DMS153 (cell line): ENCODE results near the gene ARL15.
"Not testable (repeated sequence)": the region's sequence is repeated elsewhere in the genome, so short reads cannot be mapped to it uniquely, and the experiment has no call there.

Experiments
- DNase-seq: peaks from one replicate; lab custom pipeline; 2025; lab: John Stamatoyannopoulos, UW

The ARL15 gene

DNA sequence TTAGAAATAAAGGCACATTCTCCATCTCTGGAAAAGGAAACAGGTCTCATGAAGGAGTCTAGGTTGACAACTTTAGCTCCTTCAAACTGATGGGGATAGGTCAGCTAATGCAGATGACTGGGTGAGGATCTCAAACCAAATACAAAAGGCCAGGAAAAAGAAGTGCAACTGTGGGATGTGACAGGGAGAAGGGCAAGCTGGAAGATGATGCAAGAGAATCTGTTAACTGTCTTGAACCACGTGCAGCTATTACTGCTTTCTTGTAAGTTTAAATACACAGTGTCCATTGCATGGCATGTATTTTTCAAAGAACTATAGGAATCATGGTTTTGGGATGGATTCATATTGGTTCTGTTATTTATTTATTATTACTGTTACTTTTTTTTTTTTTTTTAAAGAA is 418.1 kb downstream of the ARL15 start:
- DNase-seq, result no peak

DNA sequence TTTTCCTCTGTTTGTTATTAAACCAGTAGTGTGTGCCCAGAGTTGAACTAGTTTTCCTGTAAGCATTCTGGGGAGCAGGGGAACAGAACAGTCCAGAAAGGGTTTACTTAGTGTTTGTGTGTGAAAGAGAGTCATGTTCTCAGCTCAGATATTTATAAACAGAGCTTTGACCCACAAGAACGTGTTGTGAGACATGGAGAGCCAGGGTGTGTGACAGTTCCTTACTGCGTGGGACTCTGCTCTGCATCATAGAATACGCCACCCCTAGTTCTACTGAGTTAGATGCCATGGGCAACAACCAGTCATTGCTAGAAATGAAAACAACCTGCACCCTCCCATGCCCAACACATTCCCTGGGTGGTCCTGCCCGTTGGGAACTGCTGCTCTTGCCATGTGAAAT is 419.2 kb downstream of the ARL15 start:
- DNase-seq, result no peak

DNA sequence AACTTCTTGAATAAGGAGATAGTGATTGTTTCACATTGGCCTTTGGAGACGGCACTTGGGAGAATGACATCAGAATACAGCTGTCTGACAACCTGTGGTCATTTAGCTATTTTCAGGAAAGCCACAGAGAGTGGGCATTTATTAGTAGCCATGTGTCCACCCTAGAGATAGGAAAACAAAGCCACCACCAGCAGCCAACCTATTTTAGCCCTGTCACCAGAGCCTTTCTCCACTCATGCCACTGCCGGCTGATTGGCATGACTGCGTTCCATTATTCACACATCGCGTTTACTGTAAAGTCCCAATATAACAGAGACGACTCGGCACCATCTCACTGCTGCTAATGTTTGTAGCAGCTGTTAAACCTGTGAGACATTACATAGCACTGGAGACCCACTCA is 419.9 kb downstream of the ARL15 start:
- no peak for DNase-seq

DNA sequence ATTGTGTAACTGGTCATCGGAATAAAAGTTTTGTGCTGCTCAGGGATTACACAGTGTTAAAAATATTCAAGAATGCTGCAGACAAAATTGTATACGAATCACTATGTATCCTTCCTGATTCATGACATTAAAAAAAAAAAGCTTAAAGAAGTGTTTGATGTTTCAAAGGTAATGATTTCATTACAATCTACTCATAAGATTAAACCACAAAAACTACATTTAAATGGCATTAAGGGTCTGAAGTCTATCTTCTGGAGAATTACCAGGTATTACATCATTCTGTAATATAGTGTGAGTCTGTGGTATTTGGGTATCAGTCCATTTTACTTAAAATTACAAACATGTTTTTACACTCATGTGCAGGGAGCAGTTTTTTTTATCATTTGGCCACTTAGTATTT is 425.5 kb downstream of the ARL15 start:
- DNase-seq, result no peak

DNA sequence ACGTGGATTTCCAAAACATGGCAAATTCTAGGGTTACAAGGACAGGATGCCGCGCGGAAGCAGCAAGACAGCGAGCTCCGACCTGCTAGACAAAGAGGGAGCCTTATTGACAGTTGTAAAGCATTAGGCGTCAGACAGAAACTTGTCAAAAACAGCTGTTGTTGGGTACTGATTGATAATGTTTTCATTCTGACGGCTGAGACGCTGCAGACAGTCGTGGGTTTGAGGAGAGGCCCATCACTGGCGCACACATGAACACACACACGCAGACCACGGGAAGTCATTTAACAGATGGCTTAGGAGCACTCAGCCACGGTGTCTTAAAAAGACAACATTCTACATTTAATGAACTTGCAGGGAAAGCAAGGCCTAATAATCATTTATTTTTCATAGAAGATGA is 426.0 kb downstream of the ARL15 start:
- DNase-seq, result no peak

DNA sequence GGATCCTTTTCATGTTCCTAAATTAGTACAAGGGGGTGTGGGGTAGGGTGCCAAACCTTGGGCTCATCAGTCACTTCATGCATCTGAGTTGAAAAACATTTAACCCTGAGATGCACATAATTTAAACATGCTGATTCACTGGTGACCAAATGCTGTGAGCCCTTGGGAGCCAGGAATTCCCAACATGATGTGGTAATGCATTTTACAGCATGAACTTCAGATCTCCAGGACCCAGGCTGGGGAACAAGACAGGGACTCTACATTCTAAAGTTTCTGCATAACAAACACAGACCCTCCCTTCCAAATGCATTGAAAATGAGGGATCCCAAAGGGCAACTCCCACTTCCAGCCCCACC is 427.7 kb downstream of the ARL15 start:
- DNase-seq, result no peak

DNA sequence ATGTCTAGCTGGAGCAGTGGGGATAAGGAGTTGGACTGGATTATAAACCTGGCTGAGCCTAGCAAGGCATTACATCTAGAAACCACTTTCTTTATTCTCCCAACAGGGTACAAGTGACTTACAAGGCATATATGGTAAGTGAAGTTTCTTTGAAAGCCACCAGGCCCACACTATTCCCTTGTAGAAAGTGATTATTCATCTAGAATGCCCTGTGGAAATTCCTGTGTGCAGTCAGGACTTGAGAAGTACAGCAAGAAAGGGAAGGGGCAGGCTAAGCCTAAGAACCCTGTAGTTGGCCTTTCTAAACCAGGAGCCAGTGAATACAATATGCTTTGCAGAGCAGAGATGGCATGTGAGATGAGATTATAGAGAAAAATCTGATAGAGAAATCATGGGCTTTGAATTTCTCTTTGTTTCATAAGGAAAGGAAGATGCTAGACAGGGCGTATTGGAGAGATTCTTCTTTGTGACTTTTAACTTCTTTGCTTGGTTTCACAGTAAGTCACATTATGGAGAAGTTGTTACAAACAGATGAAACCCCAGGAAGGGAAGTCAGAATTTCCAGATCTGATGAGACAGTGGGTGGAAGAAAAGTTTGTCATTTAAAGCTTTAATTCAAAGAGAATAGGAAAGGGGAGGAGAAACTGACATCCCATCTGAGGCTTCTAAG is 428.2 kb downstream of the ARL15 start:
- no peak for DNase-seq

DNA sequence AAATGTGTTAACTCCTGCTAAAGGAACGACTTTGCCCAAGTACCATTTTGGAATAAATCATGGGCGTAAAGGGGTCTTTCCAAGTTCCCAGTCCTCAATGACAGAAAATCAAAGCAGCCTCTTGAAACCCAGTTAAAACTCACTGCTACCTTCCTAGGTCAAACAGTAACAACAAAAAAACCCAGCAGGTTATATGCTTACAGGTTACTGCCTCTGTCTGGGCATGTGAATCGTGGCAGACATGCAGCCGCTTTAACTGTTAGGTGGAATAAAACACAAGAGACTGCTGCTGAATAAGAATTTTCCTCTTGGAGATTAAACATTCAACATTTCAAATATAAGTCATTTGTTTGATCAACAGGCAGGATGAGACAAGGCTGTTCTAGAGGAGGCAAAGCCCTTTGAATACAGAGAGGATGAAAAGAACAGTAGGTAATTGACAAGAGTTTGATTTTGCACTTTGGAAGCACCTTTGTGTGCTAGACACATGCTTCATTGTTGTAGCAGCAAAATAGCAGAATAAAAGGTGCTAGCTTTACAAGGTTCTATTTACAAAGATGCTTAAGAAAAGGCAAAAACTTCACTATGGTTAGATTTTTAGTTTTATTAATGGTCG is 430.6 kb downstream of the ARL15 start:
- DNase-seq, result peak; percentile 2

DNA sequence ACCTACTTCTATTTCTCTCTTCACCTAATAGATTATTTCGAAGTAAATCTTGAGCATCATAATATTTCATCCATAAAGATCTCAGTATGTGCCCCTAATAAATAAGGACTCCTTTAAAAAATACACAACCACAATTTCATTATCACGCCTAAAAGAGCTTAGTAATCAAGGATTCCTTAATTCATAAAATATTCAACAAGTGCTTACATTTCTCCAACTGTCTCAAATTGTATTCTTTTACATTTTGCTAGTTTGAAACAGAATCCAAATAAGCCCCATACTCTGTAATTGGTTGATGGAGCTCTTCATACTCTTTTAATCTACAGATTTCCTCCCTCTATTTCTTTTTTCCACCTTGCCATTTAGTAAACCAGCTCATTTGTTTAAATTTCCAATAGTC is 432.4 kb downstream of the ARL15 start:
- DNase-seq, result no peak

DNA sequence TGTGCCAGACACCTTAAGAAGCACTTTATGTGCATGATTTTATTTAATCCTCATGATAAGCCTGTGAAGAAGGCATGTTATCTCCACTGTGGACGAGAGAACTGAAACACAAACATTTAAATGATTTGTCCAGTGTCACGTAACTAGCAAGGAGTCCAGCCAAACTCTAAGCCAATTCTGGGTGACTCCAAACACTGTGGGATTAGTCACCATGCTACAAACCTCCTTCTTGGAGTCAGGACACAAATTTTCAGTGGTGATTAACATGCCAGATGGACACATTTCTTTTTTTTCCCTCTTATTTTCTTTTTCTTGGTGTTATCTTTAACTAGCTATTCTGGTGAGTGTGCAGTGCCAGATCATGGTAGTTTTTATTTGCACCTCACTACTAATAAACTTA is 433.1 kb downstream of the ARL15 start:
- DNase-seq, result no peak

DNA sequence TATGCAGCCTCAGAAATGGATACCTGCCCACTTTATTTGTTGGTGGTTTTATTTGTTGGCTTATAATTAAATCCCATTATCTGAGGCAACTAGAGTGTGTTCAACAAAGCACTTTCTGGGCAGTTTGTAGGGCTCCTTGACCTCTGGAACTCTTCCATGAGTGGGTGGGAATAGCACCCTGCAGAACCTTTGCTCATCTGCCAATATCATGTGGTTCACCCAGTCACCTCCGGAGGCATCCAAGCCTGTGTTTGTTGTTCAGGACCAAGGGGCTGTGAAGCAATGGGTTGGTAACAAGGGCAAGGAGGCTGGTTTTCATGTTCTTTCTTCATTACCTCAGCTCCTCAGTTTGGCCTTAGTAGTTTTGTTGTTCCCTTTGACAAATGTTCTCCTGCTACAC is 436.0 kb downstream of the ARL15 start:
- no peak for DNase-seq

DNA sequence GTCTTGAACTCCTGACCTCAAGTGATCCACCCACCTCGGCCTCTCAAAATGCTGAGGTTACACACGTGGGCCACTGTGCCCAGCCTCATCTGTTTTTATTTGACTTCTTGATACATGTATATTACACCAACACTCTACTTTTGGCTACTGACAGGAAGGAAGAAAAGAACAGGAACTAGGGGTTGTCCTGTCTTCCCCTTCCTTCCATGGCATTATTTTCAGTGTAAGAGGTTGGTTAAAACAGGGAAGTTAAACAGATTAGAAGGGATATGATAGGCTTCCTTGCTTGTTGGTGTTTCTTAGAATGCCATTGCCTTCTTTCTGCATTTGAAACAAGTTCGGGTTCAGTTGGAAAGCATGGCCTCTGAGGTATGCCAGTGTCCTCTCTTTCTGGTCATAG is 437.1 kb downstream of the ARL15 start:
- DNase-seq, result no peak

DNA sequence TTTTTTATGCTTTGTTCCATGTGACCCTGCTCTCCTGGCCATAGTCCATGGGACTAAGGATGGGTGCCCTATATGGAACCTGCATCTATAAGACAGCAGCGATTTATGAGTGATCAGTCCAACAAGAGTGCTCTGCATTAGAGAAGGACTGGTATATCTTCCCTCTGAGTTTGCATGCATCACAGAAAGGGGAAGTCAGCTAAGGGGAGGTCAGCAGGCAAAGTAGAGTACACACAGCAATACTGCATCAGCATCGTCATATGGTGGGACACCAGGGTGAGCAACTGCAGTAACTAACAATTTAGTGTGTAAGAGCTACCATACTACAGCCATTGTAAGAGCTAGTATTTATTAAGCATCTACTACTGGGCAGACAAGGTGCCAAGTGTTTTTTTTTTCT is 438.6 kb downstream of the ARL15 start:
- DNase-seq, result no peak

DNA sequence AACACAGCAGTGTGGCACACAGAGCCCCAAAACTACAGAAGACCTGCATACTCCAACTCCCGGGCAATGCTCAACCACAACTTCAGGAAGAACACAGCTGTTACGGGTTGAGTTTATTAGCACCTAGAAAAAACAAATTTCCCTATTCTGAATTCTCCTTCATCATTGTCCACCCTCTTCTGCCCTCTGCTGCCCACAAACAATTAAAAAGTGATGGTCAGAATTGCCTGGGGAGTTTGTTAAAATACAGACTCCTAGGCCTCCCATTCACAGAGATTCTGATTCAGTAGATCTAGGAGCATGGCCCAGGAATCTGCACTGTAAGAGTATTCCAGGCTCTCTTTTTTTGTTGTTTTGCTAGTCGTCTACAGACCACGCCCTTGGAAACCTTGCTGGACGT is 439.3 kb downstream of the ARL15 start:
- DNase-seq, result no peak

DNA sequence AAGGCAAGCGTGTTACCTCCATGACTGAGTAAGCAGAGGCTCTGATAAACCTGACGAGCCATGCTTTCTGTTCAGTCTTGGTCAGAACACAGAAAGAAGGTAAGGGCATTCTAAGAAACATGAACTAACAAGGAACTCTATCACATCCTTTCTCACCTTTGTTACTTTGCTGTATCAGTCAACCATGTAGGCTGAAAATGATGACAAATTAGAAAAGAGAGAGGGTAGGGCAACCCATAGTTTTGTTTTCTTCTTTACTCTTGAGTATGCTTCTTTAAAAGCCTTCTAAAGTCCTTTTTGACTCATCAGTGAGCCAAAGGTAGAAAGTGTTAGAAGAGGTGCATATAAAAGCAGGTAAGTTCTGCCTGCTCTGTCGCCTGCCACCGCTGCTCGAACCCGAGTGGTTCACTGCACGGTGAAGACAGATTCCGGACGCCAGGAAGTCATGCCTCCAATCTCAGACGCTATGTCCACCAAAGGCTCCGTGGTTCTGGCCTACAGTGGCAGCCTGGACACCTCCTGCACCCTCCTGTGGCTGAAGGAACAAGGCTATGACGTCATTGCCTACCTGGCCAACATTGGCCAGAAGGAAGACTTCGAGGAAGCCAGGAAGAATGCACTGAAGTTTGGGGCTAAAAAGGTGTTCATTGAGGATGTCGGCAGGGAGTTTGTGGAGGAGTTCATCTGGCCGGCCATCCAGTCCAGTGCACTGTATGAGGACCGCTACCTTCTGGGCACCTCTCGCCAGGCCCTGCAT is 451.5 kb downstream of the ARL15 start:
- DNase-seq, result no peak

DNA sequence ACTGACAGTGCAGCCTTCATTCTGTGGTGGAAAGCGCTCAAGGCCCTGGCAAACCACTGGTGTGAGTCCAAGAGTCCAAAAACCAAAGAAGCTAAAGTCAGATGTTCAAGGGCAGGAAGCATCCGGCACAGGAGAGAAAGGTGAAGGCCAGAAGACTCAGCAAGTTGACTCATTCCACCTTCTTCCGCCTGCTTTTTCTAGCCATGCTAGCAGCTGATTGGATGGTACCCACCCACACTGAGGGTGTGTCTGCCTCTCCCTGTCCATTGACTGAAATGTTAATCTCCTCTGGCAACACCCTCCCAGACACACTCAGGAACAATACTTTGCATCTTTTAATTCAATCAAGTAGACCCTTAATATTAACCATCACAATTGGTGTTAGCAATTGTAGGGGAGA is 453.9 kb downstream of the ARL15 start:
- no peak for DNase-seq

DNA sequence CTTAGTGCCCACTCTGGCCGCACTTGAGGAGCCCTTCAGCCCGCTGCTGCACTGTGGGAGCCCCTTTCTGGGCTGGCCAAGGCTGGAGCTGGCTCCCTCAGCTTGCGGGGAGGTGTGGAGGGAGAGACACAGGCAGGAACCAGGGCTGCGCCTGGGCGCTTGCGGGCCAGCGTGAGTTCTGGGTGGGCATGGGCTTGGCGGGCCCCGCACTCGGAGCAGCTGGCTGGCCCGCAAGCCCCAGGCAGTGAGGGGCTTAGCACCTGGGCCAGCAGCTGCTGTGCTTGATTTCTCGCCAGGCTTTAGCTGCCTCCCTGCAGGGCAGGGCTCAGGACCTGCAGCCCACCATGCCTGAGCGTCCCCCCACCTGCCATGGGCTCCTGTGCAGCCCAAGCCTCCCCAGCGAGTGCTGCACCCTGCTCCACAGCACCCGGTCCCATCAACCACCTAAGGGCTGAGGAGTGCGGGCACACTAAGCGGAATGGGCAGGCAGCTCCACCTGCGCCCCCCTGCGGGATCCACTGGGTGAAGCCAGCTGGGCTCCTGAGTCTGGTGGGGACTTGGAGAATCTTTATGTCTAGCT is 473.4 kb downstream of the ARL15 start:
- DNase-seq, result not testable (repeated sequence)

DNA sequence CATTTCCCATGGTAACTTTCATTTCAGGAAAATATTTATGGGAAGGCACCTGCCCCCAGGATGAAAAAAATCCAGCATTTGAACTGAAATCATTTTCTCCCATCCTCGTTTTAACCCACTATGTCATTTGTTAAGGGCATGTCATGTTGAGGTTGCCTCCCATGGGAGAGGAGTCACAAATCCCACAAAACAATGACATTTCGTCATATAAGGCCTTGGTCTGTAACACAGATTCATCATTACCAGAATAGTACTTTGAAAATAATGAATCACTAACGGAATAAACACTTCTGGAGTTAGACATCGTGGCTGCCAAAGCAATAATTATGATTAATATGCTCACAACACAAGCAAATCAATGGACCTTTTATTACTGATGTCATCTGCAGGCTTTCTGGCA is 475.9 kb downstream of the ARL15 start:
- DNase-seq, result no peak
